Measurements from ENCODE around the gene KAZN.

Gene KAZN

DNA sequence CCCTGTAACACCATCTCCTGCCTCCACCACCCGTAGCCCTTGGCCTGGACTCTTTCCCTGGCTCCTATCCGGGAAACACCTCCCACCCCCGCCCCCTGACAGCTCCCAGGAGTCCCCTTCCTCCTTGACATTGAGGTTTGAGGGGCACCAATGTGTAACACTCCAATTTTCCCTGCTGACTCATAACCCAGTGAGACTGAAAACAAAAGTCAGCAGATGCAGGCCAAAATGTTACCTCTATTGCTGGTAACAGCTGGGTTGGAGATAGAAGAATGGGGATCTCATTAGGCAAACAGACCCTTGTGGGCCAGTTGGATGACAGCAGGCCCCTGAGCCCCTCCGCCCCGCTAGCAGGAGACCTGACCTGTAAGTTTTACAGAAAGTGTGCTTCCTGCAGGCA lies 237.2 kb downstream of the KAZN start:
- no peaks in the 10 kb centered on the region for H3K36me3 ChIP-seq (ENCODE audit: control insufficient read depth in 1 of 2, insufficient read depth in 2 of 2, low read length in 2 of 2)
- DNase-seq = no peak
- no peak overlapping the region for H3K14ac ChIP-seq (ENCODE audit: low read length)
- H2AFZ ChIP-seq (ENCODE audit: insufficient read depth, low read length, poor library complexity) = no peak overlapping the region
- no peak overlapping the region for H3K27ac ChIP-seq (ENCODE audit: low read depth, low read length)
- H3K4me2 ChIP-seq (ENCODE audit: low read length) = no peak overlapping the region
- H2BK120ac ChIP-seq (ENCODE audit: insufficient read depth, low read length, poor library complexity) = no peak overlapping the region
- no peak overlapping the region for H3K18ac ChIP-seq (ENCODE audit: low read length)
- H3K4me1 ChIP-seq (ENCODE audit: control insufficient read depth in 1 of 2, insufficient read depth in 2 of 2, low read length in 2 of 2) = peaks cover 0 to 8% of the 10 kb centered on the region in 2 experiments
- no peaks in the 10 kb centered on the region for H3K9me3 ChIP-seq (ENCODE audit: insufficient read depth, low read depth, low read length)
- H4K91ac ChIP-seq (ENCODE audit: low read depth, low read length) = no peak overlapping the region
- no peak overlapping the region for H3K4me3 ChIP-seq (ENCODE audit: low read depth, low read length)
- no peaks in the 10 kb centered on the region for H3K27me3 ChIP-seq (ENCODE audit: insufficient read depth, low read length)
- H2BK5ac ChIP-seq (ENCODE audit: low read depth, low read length, poor library complexity) = no peak overlapping the region
- H4K8ac ChIP-seq (ENCODE audit: low read depth, low read length) = no peak overlapping the region
- H3K23ac ChIP-seq (ENCODE audit: low read length) = no peak overlapping the region
- no peak overlapping the region for H3K9ac ChIP-seq (ENCODE audit: low read length)
- no peak overlapping the region for H3K4ac ChIP-seq (ENCODE audit: low read depth, low read length)
- no CpG with 5 or more reads among the region's 5 CpGs for WGBS (ENCODE audit: extremely low coverage, insufficient coverage, insufficient read length)
- H3K79me1 ChIP-seq (ENCODE audit: low read length) = no peaks in the 10 kb centered on the region
- H2BK12ac ChIP-seq (ENCODE audit: low read length) = no peak overlapping the region
- no peak overlapping the region for H2AK5ac ChIP-seq (ENCODE audit: low read length)
- H3K79me2 ChIP-seq (ENCODE audit: control insufficient read depth, insufficient read depth, low read length, poor library complexity) = no peaks in the 10 kb centered on the region
- H4K12ac ChIP-seq (ENCODE audit: low read depth, low read length) = no peak overlapping the region

DNA sequence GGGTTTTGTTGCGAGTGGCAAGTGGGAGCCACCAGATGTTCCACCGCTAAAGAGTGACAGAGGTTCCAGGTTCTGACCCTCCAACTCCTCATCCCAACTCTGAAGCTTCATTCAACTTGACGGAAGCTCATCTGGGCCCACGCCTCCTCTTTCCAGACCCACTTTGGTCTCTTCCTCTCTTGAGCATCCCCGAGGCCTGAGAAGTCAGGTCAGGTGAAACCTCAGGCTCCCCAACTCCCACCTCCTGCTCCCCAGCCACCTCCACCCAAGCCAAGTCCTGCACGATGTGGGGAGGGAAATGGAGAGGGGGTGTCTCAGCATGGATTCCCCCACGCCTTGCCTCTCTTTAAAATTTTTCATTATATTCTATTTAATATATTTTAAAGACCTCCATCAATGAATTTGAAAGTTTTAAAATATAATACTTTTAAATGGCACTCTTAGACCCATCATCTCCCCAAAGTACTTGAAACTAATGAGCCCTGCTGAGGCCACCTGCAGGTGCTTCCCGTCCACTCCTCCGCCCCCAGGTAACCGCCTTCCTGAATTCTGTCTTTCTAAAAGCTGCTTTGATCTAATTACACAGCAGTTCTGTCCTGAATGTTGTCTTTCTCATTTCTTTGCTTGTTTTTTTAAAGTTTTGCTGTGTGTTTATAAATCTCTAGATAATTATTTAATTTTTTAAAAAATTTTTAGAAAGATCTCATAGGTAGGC lies 238.1 kb downstream of the KAZN start:
- Histone ChIP-seq H3K79me1 (ENCODE audit: low read length) (no peaks in the 10 kb centered on the region), H3K9me3 (ENCODE audit: insufficient read depth, low read depth, low read length) (peaks cover 2% of the 10 kb centered on the region), H3K23ac (ENCODE audit: low read length) (no peak overlapping the region), H3K18ac (ENCODE audit: low read length) (no peak overlapping the region), H4K8ac (ENCODE audit: low read depth, low read length) (no peak overlapping the region), H3K27me3 (ENCODE audit: insufficient read depth, low read length) (no peaks in the 10 kb centered on the region), H2BK12ac (ENCODE audit: low read length) (no peak overlapping the region), H2AK5ac (ENCODE audit: low read length) (no peak overlapping the region), H3K4ac (ENCODE audit: low read depth, low read length) (no peak overlapping the region), H4K91ac (ENCODE audit: low read depth, low read length) (no peak overlapping the region), H3K36me3 (ENCODE audit: control insufficient read depth in 1 of 2, insufficient read depth in 2 of 2, low read length in 2 of 2) (no peaks in the 10 kb centered on the region), H2BK5ac (ENCODE audit: low read depth, low read length, poor library complexity) (no peak overlapping the region), H3K9ac (ENCODE audit: low read length) (no peak overlapping the region), H3K79me2 (ENCODE audit: control insufficient read depth, insufficient read depth, low read length, poor library complexity) (no peaks in the 10 kb centered on the region), H4K12ac (ENCODE audit: low read depth, low read length) (no peak overlapping the region), H3K4me3 (ENCODE audit: low read depth, low read length) (no peak overlapping the region), H3K27ac (ENCODE audit: low read depth, low read length) (no peak overlapping the region), H3K4me2 (ENCODE audit: low read length) (no peak overlapping the region), H3K4me1 (ENCODE audit: control insufficient read depth in 1 of 2, insufficient read depth in 2 of 2, low read length in 2 of 2) (peaks cover 0 to 8% of the 10 kb centered on the region in 2 experiments), H2AFZ (ENCODE audit: insufficient read depth, low read length, poor library complexity) (no peak overlapping the region), H3K14ac (ENCODE audit: low read length) (no peak overlapping the region), H2BK120ac (ENCODE audit: insufficient read depth, low read length, poor library complexity) (no peak overlapping the region)
- WGBS (ENCODE audit: extremely low coverage, insufficient coverage, insufficient read length) = no CpG with 5 or more reads among the region's 10 CpGs
- no peak for DNase-seq

DNA sequence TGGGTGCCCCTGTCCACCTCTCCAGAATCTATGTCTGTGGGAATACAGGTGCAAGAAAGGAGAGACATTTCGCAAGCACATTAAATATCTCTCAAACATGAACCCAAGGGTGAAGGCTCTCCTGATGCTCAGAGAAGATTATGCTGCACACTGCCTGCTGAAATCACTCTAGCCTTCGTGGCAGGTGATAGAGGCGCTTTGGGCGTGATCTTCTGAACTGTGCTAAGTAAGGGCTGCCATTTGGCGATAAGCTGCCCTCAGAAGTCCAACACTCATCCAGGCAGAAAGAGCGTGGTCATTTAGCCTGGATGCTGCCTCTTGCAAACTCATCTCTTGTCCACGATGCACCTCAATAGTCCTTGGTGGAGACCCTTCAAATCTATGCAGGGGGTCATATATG lies 241.9 kb downstream of the KAZN start:
- no CpG with 5 or more reads among the region's 7 CpGs for WGBS (ENCODE audit: extremely low coverage, insufficient coverage, insufficient read length)
- no peak overlapping the region for H3K4me2 ChIP-seq (ENCODE audit: low read length)
- no peak overlapping the region for H3K27ac ChIP-seq (ENCODE audit: low read depth, low read length)
- H2AFZ ChIP-seq (ENCODE audit: insufficient read depth, low read length, poor library complexity) = no peak overlapping the region
- peaks cover 0 to 3% of the 10 kb centered on the region in 2 experiments for H3K4me1 ChIP-seq (ENCODE audit: control insufficient read depth in 1 of 2, insufficient read depth in 2 of 2, low read length in 2 of 2)
- no peaks in the 10 kb centered on the region for H3K36me3 ChIP-seq (ENCODE audit: control insufficient read depth in 1 of 2, insufficient read depth in 2 of 2, low read length in 2 of 2)
- H4K91ac ChIP-seq (ENCODE audit: low read depth, low read length) = no peak overlapping the region
- no peaks in the 10 kb centered on the region for H3K27me3 ChIP-seq (ENCODE audit: insufficient read depth, low read length)
- H3K4me3 ChIP-seq (ENCODE audit: low read depth, low read length) = no peak overlapping the region
- H2BK12ac ChIP-seq (ENCODE audit: low read length) = no peak overlapping the region
- no peak overlapping the region for H3K23ac ChIP-seq (ENCODE audit: low read length)
- H3K4ac ChIP-seq (ENCODE audit: low read depth, low read length) = no peak overlapping the region
- no peak overlapping the region for H4K12ac ChIP-seq (ENCODE audit: low read depth, low read length)
- peaks cover 10% of the 10 kb centered on the region for H3K9me3 ChIP-seq (ENCODE audit: insufficient read depth, low read depth, low read length)
- no peaks in the 10 kb centered on the region for H3K79me1 ChIP-seq (ENCODE audit: low read length)
- H2AK5ac ChIP-seq (ENCODE audit: low read length) = no peak overlapping the region
- no peak overlapping the region for H3K18ac ChIP-seq (ENCODE audit: low read length)
- H3K14ac ChIP-seq (ENCODE audit: low read length) = no peak overlapping the region
- no peak overlapping the region for H2BK120ac ChIP-seq (ENCODE audit: insufficient read depth, low read length, poor library complexity)
- H4K8ac ChIP-seq (ENCODE audit: low read depth, low read length) = no peak overlapping the region
- no peak overlapping the region for H2BK5ac ChIP-seq (ENCODE audit: low read depth, low read length, poor library complexity)
- no peaks in the 10 kb centered on the region for H3K79me2 ChIP-seq (ENCODE audit: control insufficient read depth, insufficient read depth, low read length, poor library complexity)
- DNase-seq = no peak
- H3K9ac ChIP-seq (ENCODE audit: low read length) = no peak overlapping the region

DNA sequence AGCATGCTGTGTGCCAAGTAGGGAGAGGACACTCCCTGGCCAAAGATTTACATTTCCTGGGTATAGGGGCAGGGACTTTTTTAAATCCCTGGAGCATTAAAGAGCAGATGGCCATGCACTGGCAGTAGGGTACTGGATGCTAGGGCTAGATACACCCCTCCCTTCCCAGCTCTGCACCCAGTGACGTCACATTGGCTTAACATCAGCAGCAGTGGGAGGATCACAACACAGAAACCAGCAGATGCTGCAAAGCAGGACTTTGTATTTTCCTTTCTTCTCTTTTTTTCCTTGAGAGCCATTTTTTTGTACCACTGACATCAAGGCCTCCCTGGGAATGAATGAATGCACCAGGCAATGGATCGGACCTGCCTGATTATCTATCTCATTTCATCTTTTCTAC lies 243.0 kb downstream of the KAZN start:
- Histone ChIP-seq H2BK120ac (ENCODE audit: insufficient read depth, low read length, poor library complexity) (no peak overlapping the region), H3K18ac (ENCODE audit: low read length) (no peak overlapping the region), H2AK5ac (ENCODE audit: low read length) (no peak overlapping the region), H3K9me3 (ENCODE audit: insufficient read depth, low read depth, low read length) (peaks cover 10% of the 10 kb centered on the region), H3K79me2 (ENCODE audit: control insufficient read depth, insufficient read depth, low read length, poor library complexity) (no peaks in the 10 kb centered on the region), H3K14ac (ENCODE audit: low read length) (no peak overlapping the region), H4K12ac (ENCODE audit: low read depth, low read length) (no peak overlapping the region), H3K79me1 (ENCODE audit: low read length) (no peaks in the 10 kb centered on the region), H3K27ac (ENCODE audit: low read depth, low read length) (no peak overlapping the region), H3K4ac (ENCODE audit: low read depth, low read length) (no peak overlapping the region), H3K4me1 (ENCODE audit: control insufficient read depth in 1 of 2, insufficient read depth in 2 of 2, low read length in 2 of 2) (peaks cover 0 to 3% of the 10 kb centered on the region in 2 experiments), H2AFZ (ENCODE audit: insufficient read depth, low read length, poor library complexity) (no peak overlapping the region), H3K36me3 (ENCODE audit: control insufficient read depth in 1 of 2, insufficient read depth in 2 of 2, low read length in 2 of 2) (no peaks in the 10 kb centered on the region), H4K91ac (ENCODE audit: low read depth, low read length) (no peak overlapping the region), H3K27me3 (ENCODE audit: insufficient read depth, low read length) (no peaks in the 10 kb centered on the region), H4K8ac (ENCODE audit: low read depth, low read length) (no peak overlapping the region), H3K4me3 (ENCODE audit: low read depth, low read length) (no peak overlapping the region), H3K4me2 (ENCODE audit: low read length) (no peak overlapping the region), H3K23ac (ENCODE audit: low read length) (no peak overlapping the region), H2BK12ac (ENCODE audit: low read length) (no peak overlapping the region), H3K9ac (ENCODE audit: low read length) (no peak overlapping the region), H2BK5ac (ENCODE audit: low read depth, low read length, poor library complexity) (no peak overlapping the region)
- DNase-seq = no peak
- no CpG with 5 or more reads among the region's 2 CpGs for WGBS (ENCODE audit: extremely low coverage, insufficient coverage, insufficient read length)
